Measurements from ENCODE around the gene TMPRSS13.

The TMPRSS13 gene

GRCh38 chr11:117852309-117852708 is 76.9 kb downstream of the TMPRSS13 start:
- no peak for DNase-seq (ENCODE audit: low read depth)

DNA sequence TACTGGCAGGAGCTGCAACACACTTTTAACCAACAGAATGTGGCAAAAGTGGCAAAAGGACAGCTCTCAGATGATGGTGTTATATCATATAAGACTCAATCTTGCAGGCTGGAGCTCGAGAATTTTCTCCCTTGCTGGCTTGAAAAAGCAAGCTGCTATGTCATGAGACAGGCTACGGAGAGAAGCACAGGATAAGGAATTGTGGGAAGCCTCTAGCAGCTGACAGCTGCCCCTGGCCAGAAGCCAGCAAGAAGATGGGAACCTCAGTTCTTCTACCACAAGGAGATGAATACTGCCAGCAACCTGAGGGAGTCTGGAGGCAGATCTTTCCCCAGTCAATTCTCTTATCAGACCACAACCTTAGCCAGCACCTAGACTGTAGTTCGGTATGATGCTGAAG is 77.3 kb downstream of the TMPRSS13 start:
- DNase-seq (ENCODE audit: low read depth), result no peak

DNA sequence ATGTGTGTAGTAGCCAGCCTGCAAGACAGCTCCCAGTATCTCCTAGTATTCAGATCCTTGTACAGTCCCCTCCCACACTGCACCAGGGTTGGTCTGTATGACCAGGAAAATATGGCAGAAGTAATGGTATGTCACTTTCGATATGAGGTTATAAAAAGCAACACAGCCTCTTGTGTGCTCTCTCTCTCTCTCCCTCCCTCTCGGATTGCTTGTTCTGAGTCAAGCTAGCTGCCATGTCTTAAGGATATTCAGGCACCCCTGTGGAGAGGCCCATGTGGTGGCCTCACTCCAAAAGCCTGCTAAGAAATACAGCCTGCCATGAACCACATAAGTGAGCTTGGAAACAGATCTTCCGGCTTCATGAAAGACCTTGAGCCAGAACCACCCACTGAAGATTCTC is 78.1 kb downstream of the TMPRSS13 start:
- DNase-seq (ENCODE audit: low read depth), result no peak

Data from stimulated activated CD8-positive, alpha-beta memory T cell treated with anti-CD3 and anti-CD28 coated beads, Interleukin-7, amount 100 ng/mL, for 24 hours (primary cell).